ENCODE data around the gene METAP2.

GRCh38 chr12:95551913-95552516 lies 78.1 kb downstream of the METAP2 start:
- TF ChIP-seq TAF1 (IDR thresholded peaks at IDR 0.05; ENCODE audit: low read depth, low read length) (no peak), POLR2A (IDR thresholded peaks at IDR 0.05; ENCODE audit: low read depth, low read length) (no peak), POLR2AphosphoS5 (IDR thresholded peaks at IDR 0.05; ENCODE audit: low read depth, low read length) (no peak), POU2F2 (IDR thresholded peaks at IDR 0.05; ENCODE audit: low read depth, low read length) (no peak)

Data from GM12891 (cell line).